Measurements from ENCODE around the gene PCGF5. TPM values are rescaled to one million over a fixed set of nuclear protein-coding genes. Genes with fewer than 3 reads are reported as not detected.

The PCGF5 gene
- total RNA-seq, 4 donors from 2014 or later = 17.3 to 39.3 (median 23.4) TPM

GRCh38 chr10:91284486-91285090 is 64.1 kb downstream of the PCGF5 start:
- H3K36me3 ChIP-seq = no peaks in the 10 kb centered on the region
- H3K4me1 ChIP-seq = peaks cover 0 to 19% (median 0%) of the 10 kb centered on the region in 3 donors
- H3K9me3 ChIP-seq = no peaks in the 10 kb centered on the region
- intact Hi-C loops (cut with DNase I) = no loop called here
- DNase-seq = no peak
- peak overlapping the region in 1 of 4 donors; percentile 11 for H3K27ac ChIP-seq
- WGBS, 2 donors = 65 to 69% methylated on average over 6 of the region's 6 CpGs
- no peaks in the 10 kb centered on the region for H3K27me3 ChIP-seq
- H3K4me3 ChIP-seq = no peak overlapping the region
- TF ChIP-seq CTCF (IDR thresholded peaks at IDR 0.05) (no peak), POLR2A (IDR thresholded peaks at IDR 0.05) (no peak)

GRCh38 chr10:91286572-91286971 is 66.1 kb downstream of the PCGF5 start:
- Histone ChIP-seq H3K27ac (no peak overlapping the region), H3K4me1 (peaks cover 0 to 19% (median 0%) of the 10 kb centered on the region in 3 donors), H3K27me3 (no peaks in the 10 kb centered on the region), H3K9me3 (no peaks in the 10 kb centered on the region), H3K4me3 (no peak overlapping the region), H3K36me3 (no peaks in the 10 kb centered on the region)
- DNase-seq = no peak
- TF ChIP-seq POLR2A (IDR thresholded peaks at IDR 0.05) (no peak), CTCF (IDR thresholded peaks at IDR 0.05) (no peak)
- WGBS, 2 donors = 73 to 76% methylated on average over 2 of the region's 2 CpGs
- intact Hi-C loops (cut with DNase I) = no loop called here

- 49 to 59% methylated on average over 4 of the region's 4 CpGs for WGBS, 2 donors
- no peak overlapping the region for H3K4me3 ChIP-seq
- no peak for DNase-seq
- H3K27ac ChIP-seq = no peak overlapping the region
- intact Hi-C loops (cut with DNase I) = no loop called here
- H3K9me3 ChIP-seq = no peaks in the 10 kb centered on the region
- H3K4me1 ChIP-seq = peaks cover 0 to 19% (median 0%) of the 10 kb centered on the region in 3 donors
- H3K36me3 ChIP-seq = no peaks in the 10 kb centered on the region
- H3K27me3 ChIP-seq = no peaks in the 10 kb centered on the region
- TF ChIP-seq CTCF (IDR thresholded peaks at IDR 0.05) (no peak), POLR2A (IDR thresholded peaks at IDR 0.05) (no peak)
Observed at GRCh38 chr10:91287276-91287675, 66.8 kb downstream of the PCGF5 start.

- intact Hi-C loops (cut with DNase I) = no loop called here
- H3K9me3 ChIP-seq = no peaks in the 10 kb centered on the region
- WGBS, 2 donors = 77 to 91% methylated on average over 4 of the region's 4 CpGs
Observed at GRCh38 chr10:91287912-91288311, 67.4 kb downstream of the PCGF5 start.

GRCh38 chr10:91289305-91289704 is 68.8 kb downstream of the PCGF5 start:
- Histone ChIP-seq H3K36me3 (no peaks in the 10 kb centered on the region), H3K4me3 (no peak overlapping the region), H3K27ac (no peak overlapping the region), H3K4me1 (peaks cover 0 to 19% (median 0%) of the 10 kb centered on the region in 3 donors), H3K9me3 (no peaks in the 10 kb centered on the region), H3K27me3 (no peaks in the 10 kb centered on the region)
- intact Hi-C loops (cut with DNase I) = no loop called here
- WGBS, 2 donors = 94 to 100% methylated on average over 1 of the region's 1 CpG
- TF ChIP-seq POLR2A (IDR thresholded peaks at IDR 0.05) (no peak), CTCF (IDR thresholded peaks at IDR 0.05) (no peak)
- DNase-seq = no peak

More at GRCh38 chr10:91287912-91288311, 67.4 kb downstream of the PCGF5 start:
- Histone ChIP-seq H3K27ac (no peak overlapping the region), H3K4me3 (no peak overlapping the region), H3K4me1 (peaks cover 0 to 19% (median 0%) of the 10 kb centered on the region in 3 donors), H3K36me3 (no peaks in the 10 kb centered on the region), H3K27me3 (no peaks in the 10 kb centered on the region)
- DNase-seq = no peak
- no peak for TF ChIP-seq POLR2A (IDR thresholded peaks at IDR 0.05)
- no peak for TF ChIP-seq CTCF (IDR thresholded peaks at IDR 0.05)
